Liver (tissue), 9 donors: ENCODE results near the gene TMEM135. TPM values are rescaled to one million over a fixed set of nuclear protein-coding genes. Genes with fewer than 3 reads are reported as not detected.

Experiments used
- DNase-seq: peaks from one replicate; pipeline ENCODE4 v3.0.0-alpha.2; 2017; ENCODE audit warnings: low spot score
- H3K27ac ChIP-seq, 2 donors: one replicate each; pipeline ENCODE4 v1.7.0; 2013; ENCODE audit warnings: inconsistent platforms in 2 of 2, low read length in 2 of 2, control low read depth in 1 of 2, low read depth in 1 of 2, mild to moderate bottlenecking in 1 of 2
- H3K27me3 ChIP-seq, 4 donors: one replicate each; pipeline versions ENCODE4 v1.6.1 to v1.7.0; 2013; ENCODE audit warnings: low read length in 3 of 4, inconsistent platforms in 1 of 4, mild to moderate bottlenecking in 1 of 4, moderate library complexity in 1 of 4; ENCODE audit not compliant: control insufficient read depth in 4 of 4, insufficient read depth in 4 of 4
- H3K36me3 ChIP-seq, 4 donors: one replicate each; pipeline versions ENCODE4 v1.6.1 to v1.7.0; 2013; ENCODE audit warnings: low read length in 3 of 4, mild to moderate bottlenecking in 3 of 4, low read depth in 1 of 4, moderate library complexity in 1 of 4; ENCODE audit not compliant: control insufficient read depth in 4 of 4, insufficient read depth in 3 of 4
- H3K4me1 ChIP-seq, 4 donors: one replicate each; pipeline versions ENCODE4 v1.6.1 to v1.7.0; 2013; ENCODE audit warnings: low read length in 3 of 4, mild to moderate bottlenecking in 3 of 4, moderate library complexity in 1 of 4; ENCODE audit not compliant: control insufficient read depth in 4 of 4, insufficient read depth in 4 of 4
- H3K4me3 ChIP-seq, 3 donors: one replicate each; pipeline versions ENCODE4 v1.6.1 to v1.7.0; 2013; ENCODE audit warnings: low read length in 3 of 3, control low read depth in 1 of 3, low read depth in 1 of 3, mild to moderate bottlenecking in 1 of 3
- H3K9ac ChIP-seq, 2 donors: one replicate each; pipeline ENCODE4 v1.7.0; 2013; ENCODE audit warnings: low read length in 2 of 2, mild to moderate bottlenecking in 2 of 2, moderate library complexity in 2 of 2, control low read depth in 1 of 2, low read depth in 1 of 2
- H3K9me3 ChIP-seq, 4 donors: one replicate each; pipeline versions ENCODE4 v1.6.1 to v1.7.0; 2013; ENCODE audit warnings: low read length in 3 of 4; ENCODE audit not compliant: control insufficient read depth in 4 of 4
- ATF3 ChIP-seq: IDR thresholded peaks from 2 replicates; pipeline ENCODE4 v1.6.1; 2016; ENCODE audit warnings: antibody characterized with exemption
- EGR1 ChIP-seq, 2 donors: IDR thresholded peaks; 2 replicates each; pipeline ENCODE4 v1.6.1; 2016 to 2018; ENCODE audit warnings: antibody characterized with exemption in 2 of 2, low read depth in 2 of 2
- FOXA1 ChIP-seq: IDR thresholded peaks from 2 replicates; pipeline ENCODE4 v1.6.1; 2016; ENCODE audit warnings: antibody characterized with exemption
- GABPA ChIP-seq, 2 donors: IDR thresholded peaks in 1 of 2; conservative IDR thresholded peaks in 1 of 2; 2 replicates each; pipeline ENCODE4 v1.6.1; 2016; ENCODE audit warnings: antibody characterized with exemption in 2 of 2, mild to moderate bottlenecking in 1 of 2, moderate library complexity in 1 of 2
- HNF4A ChIP-seq, 2 donors: conservative IDR thresholded peaks; 2 replicates each; pipeline ENCODE4 v1.6.1; 2016; ENCODE audit warnings: antibody characterized with exemption in 2 of 2, mild to moderate bottlenecking in 2 of 2
- HNF4G ChIP-seq: IDR thresholded peaks from 2 replicates; pipeline ENCODE4 v1.6.1; 2016; ENCODE audit warnings: antibody characterized with exemption
- JUND ChIP-seq, 2 donors: IDR thresholded peaks; 2 replicates each; pipeline ENCODE4 v1.6.1; 2016; ENCODE audit warnings: antibody characterized with exemption in 2 of 2
- MAX ChIP-seq: IDR thresholded peaks from 2 replicates; pipeline ENCODE4 v1.6.1; 2016; ENCODE audit warnings: antibody characterized with exemption
- NR2F2 ChIP-seq: IDR thresholded peaks from 2 replicates; pipeline ENCODE4 v1.6.1; 2016; ENCODE audit warnings: antibody characterized with exemption
- RAD21 ChIP-seq, 2 donors: IDR thresholded peaks; 2 replicates each; pipeline ENCODE4 v1.6.1; 2016; ENCODE audit warnings: antibody characterized with exemption in 2 of 2, mild to moderate bottlenecking in 2 of 2
- REST ChIP-seq: IDR thresholded peaks from 2 replicates; pipeline ENCODE4 v1.6.1; 2016; ENCODE audit warnings: antibody characterized with exemption, mild to moderate bottlenecking
- RXRA ChIP-seq, 2 donors: IDR thresholded peaks; 2 replicates each; pipeline ENCODE4 v1.6.1; 2017 to 2018; ENCODE audit warnings: antibody characterized with exemption in 2 of 2, mild to moderate bottlenecking in 1 of 2
- SP1 ChIP-seq: IDR thresholded peaks from 2 replicates; pipeline ENCODE4 v1.6.1; 2018; ENCODE audit warnings: antibody characterized with exemption, mild to moderate bottlenecking
- TAF1 ChIP-seq: conservative IDR thresholded peaks from 2 replicates; pipeline ENCODE4 v1.6.1; 2016; ENCODE audit warnings: antibody characterized with exemption, mild to moderate bottlenecking
- YY1 ChIP-seq: IDR thresholded peaks from 2 replicates; pipeline ENCODE4 v1.6.1; 2016; ENCODE audit warnings: antibody characterized with exemption, mild to moderate bottlenecking
- ZBTB33 ChIP-seq: IDR thresholded peaks from 2 replicates; pipeline ENCODE4 v1.6.1; 2016; ENCODE audit warnings: antibody characterized with exemption
- WGBS: extraction: QIAGEN DNeasy Blood & Tissue Kit; methylation state at CpG from one replicate; pipeline ENCODE4 v1.1.7; 2013; 5-methylcytosine and 5-hydroxymethylcytosine counted together
- polyA plus RNA-seq, 2 donors: library from polyadenylated mRNA; stranded (reverse) in 1 of 2; unstranded in 1 of 2; fragments of 200-250 nt in 1 of 2; fragments of >200 nt in 1 of 2; fragmentation: Nextera tagmentation in 1 of 2; extraction: Ambion mirVana in 1 of 2; gene quantifications; one replicate each; pipeline versions ENCODE4 v1.2.1 to v1.2.3, GENCODE V29; 2013 to 2015
- total RNA-seq, 2 donors: library from RNA; depleted of rRNA; stranded (reverse); fragments of >200 nt; gene quantifications; one replicate each; pipeline ENCODE4 v1.2.3, GENCODE V29; 2014
- donor health status: healthy.
- donor health status: healthy.
- donor health status: healthy.
- donor health status: healthy.
- donor health status: healthy.

The TMEM135 gene
- total and polyA plus RNA-seq, 4 donors: 10.0 to 38.9 (median 23.5) TPM

GRCh38 chr11:87223816-87224215 is 186.1 kb downstream of the TMEM135 start:
- Histone ChIP-seq H3K4me3 (no peak overlapping the region), H3K36me3 (no peaks in the 10 kb centered on the region), H3K27ac (no peak overlapping the region), H3K4me1 (no peaks in the 10 kb centered on the region), H3K9ac (no peak overlapping the region), H3K9me3 (no peaks in the 10 kb centered on the region), H3K27me3 (no peaks in the 10 kb centered on the region)
- TF ChIP-seq ATF3 (no peak), YY1 (no peak), ZBTB33 (no peak)
- no peak for DNase-seq
- 97% methylated on average over 2 of the region's 2 CpGs for WGBS

GRCh38 chr11:87224486-87224885 is 186.8 kb downstream of the TMEM135 start:
- H3K9me3 ChIP-seq: no peaks in the 10 kb centered on the region
- H3K36me3 ChIP-seq: no peaks in the 10 kb centered on the region
- no peak overlapping the region for H3K4me3 ChIP-seq
- TF ChIP-seq RXRA (IDR thresholded peaks at IDR 0.05) (no peak), MAX (no peak), FOXA1 (no peak), JUND (IDR thresholded peaks at IDR 0.05) (no peak), YY1 (no peak), GABPA (IDR thresholded peaks at IDR 0.05 in 1 of 2, conservative IDR thresholded peaks at IDR 0.05 in 1 of 2) (no peak), HNF4G (no peak), TAF1 (no peak), REST (no peak), RAD21 (IDR thresholded peaks at IDR 0.05) (no peak), ATF3 (no peak), NR2F2 (no peak)
- no peak for DNase-seq
- 84% methylated on average over 1 of the region's 1 CpG for WGBS
- H3K27me3 ChIP-seq: no peaks in the 10 kb centered on the region
- H3K4me1 ChIP-seq: no peaks in the 10 kb centered on the region
- H3K9ac ChIP-seq: no peak overlapping the region
- H3K27ac ChIP-seq: no peak overlapping the region

GRCh38 chr11:87228820-87229219 is 191.1 kb downstream of the TMEM135 start:
- 65% methylated on average over 2 of the region's 2 CpGs for WGBS
- no peak for TF ChIP-seq ATF3
- no peak for TF ChIP-seq YY1
- no peak for TF ChIP-seq REST
- no peak for TF ChIP-seq FOXA1
- TF ChIP-seq HNF4A (conservative IDR thresholded peaks at IDR 0.05): no peak
- no peak for TF ChIP-seq SP1
- no peak for TF ChIP-seq EGR1 (IDR thresholded peaks at IDR 0.05; ENCODE audit: low read depth in 2 of 2)
- TF ChIP-seq MAX: no peak
- Histone ChIP-seq H3K9ac (no peak overlapping the region), H3K27ac (no peak overlapping the region), H3K4me1 (no peaks in the 10 kb centered on the region), H3K27me3 (no peaks in the 10 kb centered on the region), H3K9me3 (peaks cover 0 to 3% (median 2%) of the 10 kb centered on the region in 4 donors), H3K36me3 (no peaks in the 10 kb centered on the region), H3K4me3 (no peak overlapping the region)
- no peak for DNase-seq
